Lower leg skin (tissue), 4 donors: ENCODE measurements around the gene PGBD1. TPM values are rescaled to one million over a fixed set of nuclear protein-coding genes. Genes with fewer than 3 reads are reported as not detected.

ENCODE experiments used
- DNase-seq, 2 donors: peaks; one replicate each; pipeline ENCODE4 v3.0.0-alpha.2; 2019; ENCODE audit warnings: low spot score in 2 of 2
- H3K4me3 ChIP-seq: fragments of 200-600 bp; sonication (generic); 2 replicates; pipeline ENCODE4 v1.5.1; 2017; ENCODE audit warnings: mild to moderate bottlenecking, low read depth; ENCODE audit not compliant: poor library complexity, severe bottlenecking
- CTCF ChIP-seq, 3 donors: fragments of 450-650 bp; IDR thresholded peaks; one replicate each; pipeline ENCODE4 v1.5.1; 2016; ENCODE audit warnings: antibody characterized with exemption in 3 of 3, mild to moderate bottlenecking in 3 of 3, moderate library complexity in 2 of 3
- POLR2A ChIP-seq, 2 donors: fragments of 450-650 bp; IDR thresholded peaks; one replicate each; pipeline ENCODE4 v1.6.1; 2016 to 2017; ENCODE audit warnings: antibody characterized with exemption in 2 of 2, mild to moderate bottlenecking in 1 of 2, moderate library complexity in 1 of 2
- WGBS, 2 donors: methylation state at CpG; one replicate each; pipeline ENCODE4 v1.1.5; 2018; 5-methylcytosine and 5-hydroxymethylcytosine counted together
- intact Hi-C: fragments of 100-400 bp; cut with DNase I; formaldehyde crosslinking; loops from one replicate; pipeline ENCODE4 v1.15.0; 2023; ENCODE audit warnings: low total_unique reads
- total RNA-seq, 4 donors: library from RNA; depleted of rRNA; stranded (reverse); fragments of >200 nt; gene quantifications; one replicate each; pipeline ENCODE4 v1.1.0, GENCODE V29; 2016

The PGBD1 gene
- total RNA-seq, 4 donors from 2014 or later, result 0.15 to 1.6 (median 1.1) TPM

GRCh38 chr6:28243946-28244345 is 37.4 kb upstream of the PGBD1 start:
- intact Hi-C loops, result no loop called here
- H3K4me3 ChIP-seq, result no peak overlapping the region
- no peak for TF ChIP-seq CTCF (IDR thresholded peaks at IDR 0.05)
- TF ChIP-seq POLR2A (IDR thresholded peaks at IDR 0.05), result no peak
- WGBS, 2 donors, result 91 to 97% methylated on average over 3 of the region's 3 CpGs
- no peak for DNase-seq

- H3K4me3 ChIP-seq, result no peak overlapping the region
- no peak for DNase-seq
- intact Hi-C loops, result no loop called here
- no peak for TF ChIP-seq POLR2A (IDR thresholded peaks at IDR 0.05)
- TF ChIP-seq CTCF (IDR thresholded peaks at IDR 0.05), result no peak
- 90 to 92% methylated on average over 6 of the region's 6 CpGs for WGBS, 2 donors
These were observed 36.0 kb upstream of the PGBD1 start for GRCh38 chr6:28245206-28245941.

- intact Hi-C loops, result no loop called here
- no peak for TF ChIP-seq POLR2A (IDR thresholded peaks at IDR 0.05)
- TF ChIP-seq CTCF (IDR thresholded peaks at IDR 0.05), result no peak
- no peak for DNase-seq
- H3K4me3 ChIP-seq, result no peak overlapping the region
- 61 to 78% methylated on average over 1 of the region's 1 CpG for WGBS, 2 donors
These were observed 32.5 kb upstream of the PGBD1 start for GRCh38 chr6:28248916-28249315.

DNA sequence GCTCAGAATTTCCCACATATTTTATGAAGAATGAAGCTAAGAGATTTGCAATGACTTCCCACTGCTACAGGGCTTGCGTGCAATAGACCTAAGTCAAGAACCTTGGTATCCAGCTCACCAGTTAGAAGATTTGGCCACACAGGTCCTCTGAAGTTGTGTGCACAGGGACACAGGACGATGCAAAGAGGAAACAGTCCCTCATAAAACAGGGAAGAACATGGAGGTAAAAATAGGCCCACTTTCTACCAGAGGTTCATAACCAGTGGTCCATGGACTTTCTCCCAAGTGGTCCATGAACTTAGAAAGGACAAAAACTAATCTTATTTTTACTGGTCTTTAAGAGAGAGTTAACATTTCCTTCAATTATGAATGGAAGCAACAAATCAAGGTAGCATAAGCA is 30.6 kb upstream of the PGBD1 start:
- no peak for DNase-seq
- intact Hi-C loops, result no loop called here
- 74 to 78% methylated on average over 2 of the region's 2 CpGs for WGBS, 2 donors
- TF ChIP-seq CTCF (IDR thresholded peaks at IDR 0.05), result no peak
- no peak for TF ChIP-seq POLR2A (IDR thresholded peaks at IDR 0.05)
- no peak overlapping the region for H3K4me3 ChIP-seq

- peak overlapping the region; percentile 92 for H3K4me3 ChIP-seq
- intact Hi-C loops, result no loop called here
- 0 to 1% methylated on average over 11 to 24 of the region's 25 CpGs for WGBS, 2 donors
- TF ChIP-seq POLR2A (IDR thresholded peaks at IDR 0.05) (no peak), CTCF (IDR thresholded peaks at IDR 0.05) (no peak)
- no peak for DNase-seq
These were observed 29.7 kb upstream of the PGBD1 start for GRCh38 chr6:28251661-28252008.
